SK-N-SH treated with all-trans-retinoic acid at 6 μM for 48 hours (cell line): Measurements from ENCODE around the gene DUSP2.

Experiments
- ZFP30 ChIP-seq: fragments of 450-650 bp; formaldehyde crosslinking; IDR thresholded peaks from 2 replicates; pipeline ENCODE4 v1.5.0; 2022; ENCODE audit warnings: mild to moderate bottlenecking, moderate library complexity
- TF ChIP-seq, protein P1 (sequence below): fragments of 250-450 bp; sonication (Bioruptor Pico); IDR thresholded peaks from 2 replicates; pipeline ENCODE4 v1.8.0; 2020; ENCODE audit warnings: mild to moderate bottlenecking, moderate library complexity, borderline replicate concordance
- TF ChIP-seq, protein P2 (sequence below): fragments of 250-450 bp; sonication (Bioruptor Pico); IDR thresholded peaks from 2 replicates; pipeline ENCODE4 v1.8.0; 2021; ENCODE audit warnings: low read depth, mild to moderate bottlenecking, moderate library complexity, borderline replicate concordance
- TF ChIP-seq, protein P3 (sequence below): fragments of 250-450 bp; sonication (Bioruptor Pico); IDR thresholded peaks from 2 replicates; pipeline ENCODE4 v1.5.1; 2021; ENCODE audit warnings: mild to moderate bottlenecking, moderate library complexity
- TF ChIP-seq, protein P4 (sequence below): fragments of 250-450 bp; sonication (Bioruptor Pico); IDR thresholded peaks from 2 replicates; pipeline ENCODE4 v1.5.0; 2020; ENCODE audit warnings: mild to moderate bottlenecking, moderate library complexity

DNA sequence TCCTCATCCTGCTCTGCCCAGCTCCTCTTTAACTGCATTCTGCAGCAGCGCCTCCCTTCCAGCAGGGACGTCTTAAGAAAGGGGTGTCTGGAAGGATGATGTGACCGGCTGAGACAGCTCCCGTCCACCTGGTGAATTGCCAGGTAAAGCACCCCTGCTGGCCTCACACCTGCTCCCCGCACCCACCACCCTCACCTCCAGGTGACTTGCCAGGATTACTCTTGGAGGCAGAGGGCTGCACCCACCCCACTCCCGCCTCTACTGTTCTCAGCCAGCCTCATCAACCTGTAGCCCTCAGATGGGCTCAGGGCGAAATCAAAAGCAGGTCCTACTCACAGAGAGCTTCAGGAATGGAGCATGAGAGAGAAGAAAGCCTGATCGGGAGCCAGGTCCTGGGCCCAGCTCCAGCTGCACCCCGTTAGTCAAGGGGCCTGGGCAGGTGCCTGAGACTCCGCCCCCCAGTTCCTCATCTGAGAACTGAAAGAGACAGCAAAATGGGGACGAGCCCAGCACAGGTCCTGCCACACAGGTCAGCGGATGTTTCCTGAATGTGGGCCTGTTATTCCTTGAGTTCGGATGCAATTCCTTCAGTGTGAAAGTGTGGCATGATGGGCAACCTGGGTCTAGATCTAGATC lies 34.5 kb downstream of the DUSP2 start:
- TF ChIP-seq, protein P1, sequence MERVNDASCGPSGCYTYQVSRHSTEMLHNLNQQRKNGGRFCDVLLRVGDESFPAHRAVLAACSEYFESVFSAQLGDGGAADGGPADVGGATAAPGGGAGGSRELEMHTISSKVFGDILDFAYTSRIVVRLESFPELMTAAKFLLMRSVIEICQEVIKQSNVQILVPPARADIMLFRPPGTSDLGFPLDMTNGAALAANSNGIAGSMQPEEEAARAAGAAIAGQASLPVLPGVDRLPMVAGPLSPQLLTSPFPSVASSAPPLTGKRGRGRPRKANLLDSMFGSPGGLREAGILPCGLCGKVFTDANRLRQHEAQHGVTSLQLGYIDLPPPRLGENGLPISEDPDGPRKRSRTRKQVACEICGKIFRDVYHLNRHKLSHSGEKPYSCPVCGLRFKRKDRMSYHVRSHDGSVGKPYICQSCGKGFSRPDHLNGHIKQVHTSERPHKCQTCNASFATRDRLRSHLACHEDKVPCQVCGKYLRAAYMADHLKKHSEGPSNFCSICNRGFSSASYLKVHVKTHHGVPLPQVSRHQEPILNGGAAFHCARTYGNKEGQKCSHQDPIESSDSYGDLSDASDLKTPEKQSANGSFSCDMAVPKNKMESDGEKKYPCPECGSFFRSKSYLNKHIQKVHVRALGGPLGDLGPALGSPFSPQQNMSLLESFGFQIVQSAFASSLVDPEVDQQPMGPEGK (CRISPR knock-in tag) = no peak
- TF ChIP-seq, protein P2, sequence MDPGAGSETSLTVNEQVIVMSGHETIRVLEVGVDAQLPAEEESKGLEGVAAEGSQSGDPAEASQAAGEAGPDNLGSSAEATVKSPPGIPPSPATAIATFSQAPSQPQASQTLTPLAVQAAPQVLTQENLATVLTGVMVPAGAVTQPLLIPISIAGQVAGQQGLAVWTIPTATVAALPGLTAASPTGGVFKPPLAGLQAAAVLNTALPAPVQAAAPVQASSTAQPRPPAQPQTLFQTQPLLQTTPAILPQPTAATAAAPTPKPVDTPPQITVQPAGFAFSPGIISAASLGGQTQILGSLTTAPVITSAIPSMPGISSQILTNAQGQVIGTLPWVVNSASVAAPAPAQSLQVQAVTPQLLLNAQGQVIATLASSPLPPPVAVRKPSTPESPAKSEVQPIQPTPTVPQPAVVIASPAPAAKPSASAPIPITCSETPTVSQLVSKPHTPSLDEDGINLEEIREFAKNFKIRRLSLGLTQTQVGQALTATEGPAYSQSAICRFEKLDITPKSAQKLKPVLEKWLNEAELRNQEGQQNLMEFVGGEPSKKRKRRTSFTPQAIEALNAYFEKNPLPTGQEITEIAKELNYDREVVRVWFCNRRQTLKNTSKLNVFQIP = no peak
- TF ChIP-seq, protein P3, sequence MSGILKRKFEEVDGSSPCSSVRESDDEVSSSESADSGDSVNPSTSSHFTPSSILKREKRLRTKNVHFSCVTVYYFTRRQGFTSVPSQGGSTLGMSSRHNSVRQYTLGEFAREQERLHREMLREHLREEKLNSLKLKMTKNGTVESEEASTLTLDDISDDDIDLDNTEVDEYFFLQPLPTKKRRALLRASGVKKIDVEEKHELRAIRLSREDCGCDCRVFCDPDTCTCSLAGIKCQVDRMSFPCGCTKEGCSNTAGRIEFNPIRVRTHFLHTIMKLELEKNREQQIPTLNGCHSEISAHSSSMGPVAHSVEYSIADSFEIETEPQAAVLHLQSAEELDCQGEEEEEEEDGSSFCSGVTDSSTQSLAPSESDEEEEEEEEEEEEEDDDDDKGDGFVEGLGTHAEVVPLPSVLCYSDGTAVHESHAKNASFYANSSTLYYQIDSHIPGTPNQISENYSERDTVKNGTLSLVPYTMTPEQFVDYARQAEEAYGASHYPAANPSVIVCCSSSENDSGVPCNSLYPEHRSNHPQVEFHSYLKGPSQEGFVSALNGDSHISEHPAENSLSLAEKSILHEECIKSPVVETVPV (CRISPR knock-in tag) = no peak
- TF ChIP-seq, protein P4, sequence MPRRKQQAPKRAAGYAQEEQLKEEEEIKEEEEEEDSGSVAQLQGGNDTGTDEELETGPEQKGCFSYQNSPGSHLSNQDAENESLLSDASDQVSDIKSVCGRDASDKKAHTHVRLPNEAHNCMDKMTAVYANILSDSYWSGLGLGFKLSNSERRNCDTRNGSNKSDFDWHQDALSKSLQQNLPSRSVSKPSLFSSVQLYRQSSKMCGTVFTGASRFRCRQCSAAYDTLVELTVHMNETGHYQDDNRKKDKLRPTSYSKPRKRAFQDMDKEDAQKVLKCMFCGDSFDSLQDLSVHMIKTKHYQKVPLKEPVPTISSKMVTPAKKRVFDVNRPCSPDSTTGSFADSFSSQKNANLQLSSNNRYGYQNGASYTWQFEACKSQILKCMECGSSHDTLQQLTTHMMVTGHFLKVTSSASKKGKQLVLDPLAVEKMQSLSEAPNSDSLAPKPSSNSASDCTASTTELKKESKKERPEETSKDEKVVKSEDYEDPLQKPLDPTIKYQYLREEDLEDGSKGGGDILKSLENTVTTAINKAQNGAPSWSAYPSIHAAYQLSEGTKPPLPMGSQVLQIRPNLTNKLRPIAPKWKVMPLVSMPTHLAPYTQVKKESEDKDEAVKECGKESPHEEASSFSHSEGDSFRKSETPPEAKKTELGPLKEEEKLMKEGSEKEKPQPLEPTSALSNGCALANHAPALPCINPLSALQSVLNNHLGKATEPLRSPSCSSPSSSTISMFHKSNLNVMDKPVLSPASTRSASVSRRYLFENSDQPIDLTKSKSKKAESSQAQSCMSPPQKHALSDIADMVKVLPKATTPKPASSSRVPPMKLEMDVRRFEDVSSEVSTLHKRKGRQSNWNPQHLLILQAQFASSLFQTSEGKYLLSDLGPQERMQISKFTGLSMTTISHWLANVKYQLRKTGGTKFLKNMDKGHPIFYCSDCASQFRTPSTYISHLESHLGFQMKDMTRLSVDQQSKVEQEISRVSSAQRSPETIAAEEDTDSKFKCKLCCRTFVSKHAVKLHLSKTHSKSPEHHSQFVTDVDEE (CRISPR knock-in tag) = no peak
- no peak for TF ChIP-seq ZFP30 (CRISPR knock-in tag)
